ENCODE data around the gene FBXL7. TPM values are rescaled to one million over a fixed set of nuclear protein-coding genes. Genes with fewer than 3 reads are reported as not detected.

FBXL7 gene
- total RNA-seq, 1 donor from 2014 or later: 21.3 TPM

- no peak overlapping the region for H3K27ac Mint-ChIP-seq
- no peaks in the 10 kb centered on the region for H3K4me1 Mint-ChIP-seq (ENCODE audit: unreplicated experiment)
- H3K4me3 Mint-ChIP-seq: no peak overlapping the region
- no peak for DNase-seq (ENCODE audit: extremely low spot score, unreplicated experiment)
- TF ChIP-seq, protein P1, sequence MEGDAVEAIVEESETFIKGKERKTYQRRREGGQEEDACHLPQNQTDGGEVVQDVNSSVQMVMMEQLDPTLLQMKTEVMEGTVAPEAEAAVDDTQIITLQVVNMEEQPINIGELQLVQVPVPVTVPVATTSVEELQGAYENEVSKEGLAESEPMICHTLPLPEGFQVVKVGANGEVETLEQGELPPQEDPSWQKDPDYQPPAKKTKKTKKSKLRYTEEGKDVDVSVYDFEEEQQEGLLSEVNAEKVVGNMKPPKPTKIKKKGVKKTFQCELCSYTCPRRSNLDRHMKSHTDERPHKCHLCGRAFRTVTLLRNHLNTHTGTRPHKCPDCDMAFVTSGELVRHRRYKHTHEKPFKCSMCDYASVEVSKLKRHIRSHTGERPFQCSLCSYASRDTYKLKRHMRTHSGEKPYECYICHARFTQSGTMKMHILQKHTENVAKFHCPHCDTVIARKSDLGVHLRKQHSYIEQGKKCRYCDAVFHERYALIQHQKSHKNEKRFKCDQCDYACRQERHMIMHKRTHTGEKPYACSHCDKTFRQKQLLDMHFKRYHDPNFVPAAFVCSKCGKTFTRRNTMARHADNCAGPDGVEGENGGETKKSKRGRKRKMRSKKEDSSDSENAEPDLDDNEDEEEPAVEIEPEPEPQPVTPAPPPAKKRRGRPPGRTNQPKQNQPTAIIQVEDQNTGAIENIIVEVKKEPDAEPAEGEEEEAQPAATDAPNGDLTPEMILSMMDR (conservative IDR thresholded peaks at IDR 0.05): no peak
- H3K36me3 Mint-ChIP-seq: peaks cover 4% of the 10 kb centered on the region
- H3K9me3 Mint-ChIP-seq: peaks cover 11% of the 10 kb centered on the region
- no peaks in the 10 kb centered on the region for H3K27me3 Mint-ChIP-seq
These were observed 228.8 kb downstream of the FBXL7 start for GRCh38 chr5:15728811-15729210.

- no peak overlapping the region for H3K4me3 Mint-ChIP-seq
- H3K27ac Mint-ChIP-seq: no peak overlapping the region
- H3K27me3 Mint-ChIP-seq: no peaks in the 10 kb centered on the region
- H3K36me3 Mint-ChIP-seq: peaks cover 4% of the 10 kb centered on the region
- H3K4me1 Mint-ChIP-seq (ENCODE audit: unreplicated experiment): peaks cover 5% of the 10 kb centered on the region
- no peak for DNase-seq (ENCODE audit: extremely low spot score, unreplicated experiment)
- H3K9me3 Mint-ChIP-seq: peaks cover 11% of the 10 kb centered on the region
- TF ChIP-seq, protein P1 (conservative IDR thresholded peaks at IDR 0.05): no peak
These were observed 231.7 kb downstream of the FBXL7 start for GRCh38 chr5:15731699-15732098.

GRCh38 chr5:15734058-15734457 is 234.1 kb downstream of the FBXL7 start:
- Mint-ChIP-seq H3K27ac (no peak overlapping the region), H3K27me3 (no peaks in the 10 kb centered on the region), H3K4me1 (ENCODE audit: unreplicated experiment) (peaks cover 18% of the 10 kb centered on the region), H3K9me3 (peaks cover 5% of the 10 kb centered on the region), H3K4me3 (no peak overlapping the region), H3K36me3 (no peaks in the 10 kb centered on the region)
- TF ChIP-seq, protein P1 (conservative IDR thresholded peaks at IDR 0.05): no peak
- DNase-seq (ENCODE audit: extremely low spot score, unreplicated experiment): no peak

DNA sequence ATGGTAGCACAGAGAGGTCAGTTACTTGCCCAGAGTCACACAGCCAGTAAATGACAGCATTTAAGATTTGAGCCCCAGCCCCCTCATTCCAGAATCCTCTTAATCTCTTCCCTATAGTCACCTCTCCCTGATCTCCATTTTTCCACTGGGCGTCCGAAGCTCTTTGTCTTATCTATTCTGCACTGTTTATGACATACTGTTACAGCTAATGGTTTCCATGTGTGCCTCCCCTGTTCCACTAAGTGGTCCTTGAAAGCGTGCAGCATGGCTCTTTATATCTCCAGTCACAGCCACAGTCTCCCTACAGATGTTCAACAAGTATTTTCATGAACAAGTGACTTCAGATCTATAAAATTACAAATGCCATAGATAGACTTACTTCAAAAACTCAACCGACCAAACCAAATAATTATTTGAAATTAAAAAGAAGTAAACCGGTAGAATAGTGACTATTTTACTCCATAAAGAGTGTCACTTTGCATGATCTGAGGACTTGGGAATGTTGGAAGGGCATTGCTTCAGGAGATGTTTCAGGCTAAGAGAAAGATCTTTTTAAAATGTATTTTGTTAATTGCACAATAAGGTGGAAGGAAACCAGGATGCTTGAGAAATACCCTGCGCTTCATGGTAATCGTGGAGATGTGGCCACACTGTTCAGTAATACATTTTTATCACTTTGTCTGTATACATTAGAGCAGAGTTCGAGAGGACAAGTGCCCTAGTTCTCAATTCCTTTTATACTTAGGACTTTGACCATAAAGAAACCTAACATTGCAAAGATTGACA is 237.2 kb downstream of the FBXL7 start:
- no peak overlapping the region for H3K4me3 Mint-ChIP-seq
- H3K9me3 Mint-ChIP-seq: no peaks in the 10 kb centered on the region
- H3K4me1 Mint-ChIP-seq (ENCODE audit: unreplicated experiment): peaks cover 18% of the 10 kb centered on the region
- no peaks in the 10 kb centered on the region for H3K36me3 Mint-ChIP-seq
- TF ChIP-seq, protein P1 (conservative IDR thresholded peaks at IDR 0.05): no peak
- no peak overlapping the region for H3K27ac Mint-ChIP-seq
- H3K27me3 Mint-ChIP-seq: no peaks in the 10 kb centered on the region
- DNase-seq (ENCODE audit: extremely low spot score, unreplicated experiment): no peak

DNA sequence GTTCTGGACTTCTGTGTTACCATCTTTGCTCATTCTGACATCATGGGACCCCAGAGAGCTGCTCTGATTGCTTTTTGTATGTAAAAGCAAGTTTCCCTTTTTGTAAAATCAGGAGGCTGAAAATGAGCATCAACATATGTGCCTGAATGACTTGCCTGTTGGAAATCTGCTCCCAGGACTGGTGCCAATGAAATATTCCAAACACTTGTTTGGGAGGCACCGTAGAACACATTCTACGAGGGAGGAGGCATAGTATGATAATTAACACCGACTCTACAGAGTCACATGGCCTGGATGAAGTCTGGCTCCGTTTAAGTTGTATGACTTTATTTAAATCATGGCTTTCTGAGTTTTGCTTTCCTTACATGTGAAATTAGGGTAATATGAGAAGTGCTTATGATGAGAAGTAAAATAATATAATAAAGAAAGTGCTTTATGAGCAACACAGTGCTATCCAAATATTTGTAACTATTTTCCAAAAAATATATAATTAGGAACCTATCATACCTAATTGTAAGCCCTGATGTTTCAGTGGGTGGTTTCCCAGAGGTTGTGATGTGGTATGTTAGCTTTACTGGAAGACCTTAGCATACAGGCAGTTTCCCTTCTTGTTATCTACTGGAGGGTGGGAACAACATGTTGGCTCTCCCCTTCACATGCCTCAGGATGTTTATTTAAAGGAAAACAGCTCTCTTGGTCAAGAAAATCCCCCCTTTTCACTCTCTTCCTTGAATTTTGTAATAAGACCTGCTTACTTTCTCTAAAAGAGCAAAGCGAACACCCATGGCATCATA is 238.1 kb downstream of the FBXL7 start:
- peaks cover 4% of the 10 kb centered on the region for H3K36me3 Mint-ChIP-seq
- no peaks in the 10 kb centered on the region for H3K27me3 Mint-ChIP-seq
- peaks cover 18% of the 10 kb centered on the region for H3K4me1 Mint-ChIP-seq (ENCODE audit: unreplicated experiment)
- H3K4me3 Mint-ChIP-seq: no peak overlapping the region
- H3K9me3 Mint-ChIP-seq: no peaks in the 10 kb centered on the region
- DNase-seq (ENCODE audit: extremely low spot score, unreplicated experiment): no peak
- TF ChIP-seq, protein P1 (conservative IDR thresholded peaks at IDR 0.05): no peak
- H3K27ac Mint-ChIP-seq: no peak overlapping the region
